ENCODE measurements around the gene RXFP2.

Gene RXFP2

GRCh38 chr13:31849206-31849605 is 109.9 kb downstream of the RXFP2 start:
- no peak overlapping the region for H3K4me3 ChIP-seq (replicated peaks in 1 of 2; ENCODE audit: low read depth in 2 of 2, low read length in 2 of 2)
- TF ChIP-seq CTCF (IDR thresholded peaks at IDR 0.05; ENCODE audit: low read depth, low read length) = no peak
- DNase-seq (ENCODE audit: low read depth in 2 of 2) = no peak

- H3K4me3 ChIP-seq (replicated peaks in 1 of 2; ENCODE audit: low read depth in 2 of 2, low read length in 2 of 2) = no peak overlapping the region
- TF ChIP-seq CTCF (IDR thresholded peaks at IDR 0.05; ENCODE audit: low read depth, low read length) = no peak
- no peak for DNase-seq (ENCODE audit: low read depth in 2 of 2)
Observed at GRCh38 chr13:31850041-31850555, 110.8 kb downstream of the RXFP2 start.

- DNase-seq (ENCODE audit: low read depth in 2 of 2) = no peak
- no peak for TF ChIP-seq CTCF (IDR thresholded peaks at IDR 0.05; ENCODE audit: low read depth, low read length)
- no peak overlapping the region for H3K4me3 ChIP-seq (replicated peaks in 1 of 2; ENCODE audit: low read depth in 2 of 2, low read length in 2 of 2)
Observed at GRCh38 chr13:31851216-31851615, 111.9 kb downstream of the RXFP2 start.
